ENCODE data around the gene PDE4D. TPM values are rescaled to one million over a fixed set of nuclear protein-coding genes. Genes with fewer than 3 reads are reported as not detected.
A peak's percentile ranks its signal among the peaks of the same experiment; 100 is the strongest.

Gene PDE4D
- total RNA-seq, 1 donor from 2014 or later: 34.5 TPM

DNA sequence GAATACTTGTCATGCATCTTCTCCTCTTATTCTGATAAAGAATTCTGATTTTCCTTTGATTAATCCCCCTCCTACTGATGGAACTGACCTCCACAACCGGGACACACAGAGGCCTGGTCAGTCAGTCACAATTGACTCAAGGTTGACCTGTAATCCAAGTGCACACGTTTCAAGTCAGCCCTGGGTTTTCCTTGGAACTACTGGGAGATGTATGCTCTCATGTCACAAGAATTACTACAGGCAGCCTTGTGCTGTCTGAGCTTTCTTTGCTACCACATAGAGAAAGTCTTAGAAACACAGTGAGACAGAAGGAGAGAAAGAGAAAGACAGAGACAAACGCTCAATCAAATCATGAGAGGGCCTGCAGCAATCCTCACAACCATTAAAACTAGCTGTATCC lies 345.8 kb downstream of the PDE4D start:
- Histone ChIP-seq H3K9me3 (replicated peaks) (no peaks in the 10 kb centered on the region), H3K4me3 (no peak overlapping the region), H3K27ac (replicated peaks) (no peak overlapping the region), H3K36me3 (no peaks in the 10 kb centered on the region), H3K4me1 (peaks cover 18% of the 10 kb centered on the region), H3K27me3 (ENCODE audit: low read depth) (no peaks in the 10 kb centered on the region)
- intact Hi-C loops (cut with micrococcal nuclease): no loop called here
- TF ChIP-seq, protein P1, sequence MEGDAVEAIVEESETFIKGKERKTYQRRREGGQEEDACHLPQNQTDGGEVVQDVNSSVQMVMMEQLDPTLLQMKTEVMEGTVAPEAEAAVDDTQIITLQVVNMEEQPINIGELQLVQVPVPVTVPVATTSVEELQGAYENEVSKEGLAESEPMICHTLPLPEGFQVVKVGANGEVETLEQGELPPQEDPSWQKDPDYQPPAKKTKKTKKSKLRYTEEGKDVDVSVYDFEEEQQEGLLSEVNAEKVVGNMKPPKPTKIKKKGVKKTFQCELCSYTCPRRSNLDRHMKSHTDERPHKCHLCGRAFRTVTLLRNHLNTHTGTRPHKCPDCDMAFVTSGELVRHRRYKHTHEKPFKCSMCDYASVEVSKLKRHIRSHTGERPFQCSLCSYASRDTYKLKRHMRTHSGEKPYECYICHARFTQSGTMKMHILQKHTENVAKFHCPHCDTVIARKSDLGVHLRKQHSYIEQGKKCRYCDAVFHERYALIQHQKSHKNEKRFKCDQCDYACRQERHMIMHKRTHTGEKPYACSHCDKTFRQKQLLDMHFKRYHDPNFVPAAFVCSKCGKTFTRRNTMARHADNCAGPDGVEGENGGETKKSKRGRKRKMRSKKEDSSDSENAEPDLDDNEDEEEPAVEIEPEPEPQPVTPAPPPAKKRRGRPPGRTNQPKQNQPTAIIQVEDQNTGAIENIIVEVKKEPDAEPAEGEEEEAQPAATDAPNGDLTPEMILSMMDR (IDR thresholded peaks at IDR 0.05; ENCODE audit: borderline replicate concordance): no peak
- no peak for DNase-seq

DNA sequence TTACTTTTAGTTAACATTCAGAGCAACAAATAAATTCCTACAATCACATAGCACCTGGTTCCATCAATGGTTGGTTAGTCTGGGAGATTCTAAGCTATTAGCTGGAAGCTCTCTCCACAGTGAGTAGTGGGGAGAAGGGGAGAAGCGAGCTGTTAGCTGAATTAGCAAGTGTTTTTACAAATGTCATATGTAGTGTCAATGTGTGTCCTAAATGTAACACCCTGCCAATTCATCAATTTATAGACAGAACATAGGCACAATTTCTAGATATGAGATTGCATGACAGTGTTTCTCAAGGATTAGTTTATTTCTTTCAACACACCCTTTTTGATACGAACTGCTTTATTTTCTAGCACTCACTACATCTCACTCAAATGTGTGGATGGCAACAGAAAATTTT lies 349.0 kb downstream of the PDE4D start:
- intact Hi-C loops (cut with micrococcal nuclease): no loop called here
- no peak overlapping the region for H3K27ac ChIP-seq (replicated peaks)
- peaks cover 29% of the 10 kb centered on the region for H3K4me1 ChIP-seq

DNA sequence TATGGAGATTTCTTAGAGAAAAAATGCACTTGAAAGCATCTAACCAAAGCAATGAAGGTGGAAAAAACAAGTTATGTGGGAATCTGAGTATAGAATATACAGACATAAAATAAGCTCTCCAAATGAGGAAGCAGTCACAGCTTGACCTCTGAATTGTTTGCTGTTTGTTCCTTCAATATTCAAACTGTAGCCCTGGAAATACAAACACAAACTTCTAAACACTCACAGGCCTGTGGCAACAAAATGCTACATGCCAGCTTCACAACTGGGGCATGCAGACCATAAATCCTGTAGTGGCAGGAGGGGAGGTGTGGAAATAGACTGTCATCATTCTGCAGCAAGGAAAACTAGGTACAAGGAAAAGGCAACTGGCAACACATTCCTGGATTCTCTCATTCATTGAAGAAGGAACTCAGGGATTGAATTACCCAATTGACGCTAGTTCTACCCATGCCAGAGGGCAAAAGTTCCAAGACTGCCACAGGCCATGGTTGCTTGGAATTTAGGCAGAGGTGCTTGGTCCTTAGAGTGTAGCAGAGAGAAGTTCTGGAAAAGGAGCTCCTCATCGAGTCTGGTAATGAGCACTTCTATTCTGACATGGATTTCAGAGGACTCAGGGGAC lies 349.6 kb downstream of the PDE4D start:
- Histone ChIP-seq H3K4me3 (no peak overlapping the region), H3K27me3 (ENCODE audit: low read depth) (no peaks in the 10 kb centered on the region), H3K4me1 (peaks cover 29% of the 10 kb centered on the region), H3K36me3 (no peaks in the 10 kb centered on the region), H3K27ac (replicated peaks) (peak overlapping the region; percentile 21), H3K9me3 (replicated peaks) (no peaks in the 10 kb centered on the region)
- intact Hi-C loops (cut with micrococcal nuclease): no loop called here
- DNase-seq: no peak
- TF ChIP-seq, protein P1 (IDR thresholded peaks at IDR 0.05; ENCODE audit: borderline replicate concordance): no peak

More for the DNA sequence above, 349.0 kb downstream of the PDE4D start:
- no peaks in the 10 kb centered on the region for H3K36me3 ChIP-seq
- TF ChIP-seq, protein P1 (IDR thresholded peaks at IDR 0.05; ENCODE audit: borderline replicate concordance): no peak
- no peak overlapping the region for H3K4me3 ChIP-seq
- no peaks in the 10 kb centered on the region for H3K27me3 ChIP-seq (ENCODE audit: low read depth)
- H3K9me3 ChIP-seq (replicated peaks): no peaks in the 10 kb centered on the region
- DNase-seq: no peak

DNA sequence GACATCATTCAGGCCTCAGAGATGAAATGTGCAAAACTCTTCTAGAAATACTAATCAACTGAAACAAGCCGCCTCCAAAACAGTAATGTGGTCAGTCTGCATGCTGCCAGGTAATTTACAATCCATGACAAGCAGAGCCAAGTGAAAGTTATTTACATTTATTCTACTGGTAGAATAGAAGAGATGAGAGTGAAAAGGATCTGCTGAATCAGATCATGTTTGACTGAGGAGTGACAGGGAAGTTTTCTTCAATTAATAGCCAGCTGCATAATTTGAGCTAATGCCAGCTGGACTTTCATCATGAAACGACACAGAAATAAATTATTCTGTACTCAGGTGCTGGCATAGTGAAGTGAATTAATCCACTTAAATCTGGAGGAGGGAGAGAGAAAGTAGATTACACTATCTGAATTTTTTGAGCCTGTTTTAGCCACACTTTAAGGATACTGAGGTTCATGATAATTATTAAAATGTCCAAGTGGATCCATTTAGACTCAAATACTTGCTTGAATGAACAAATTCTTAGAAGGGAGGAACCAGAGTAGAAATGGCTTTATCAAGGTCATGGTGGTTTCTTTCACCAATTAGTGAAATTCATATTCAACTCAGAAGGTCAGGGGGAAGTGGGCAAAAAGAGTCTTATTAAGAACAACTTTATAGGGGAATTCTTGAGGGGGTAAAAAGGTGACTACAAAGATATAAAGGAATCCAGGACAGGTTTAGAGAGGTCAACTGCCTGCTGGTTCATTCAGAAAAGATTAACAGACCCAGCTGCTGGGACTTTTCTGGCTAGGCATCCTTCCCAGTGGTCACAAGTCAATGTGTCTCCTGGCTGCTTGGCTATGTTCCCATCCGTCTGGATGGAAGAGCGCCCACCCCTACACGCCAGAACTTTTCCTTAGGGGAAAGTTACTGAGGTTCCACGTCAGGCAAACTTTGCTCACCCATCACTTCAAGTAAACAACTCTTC lies 350.4 kb downstream of the PDE4D start:
- DNase-seq: peak; percentile 49
- intact Hi-C loops (cut with micrococcal nuclease): no loop called here

DNA sequence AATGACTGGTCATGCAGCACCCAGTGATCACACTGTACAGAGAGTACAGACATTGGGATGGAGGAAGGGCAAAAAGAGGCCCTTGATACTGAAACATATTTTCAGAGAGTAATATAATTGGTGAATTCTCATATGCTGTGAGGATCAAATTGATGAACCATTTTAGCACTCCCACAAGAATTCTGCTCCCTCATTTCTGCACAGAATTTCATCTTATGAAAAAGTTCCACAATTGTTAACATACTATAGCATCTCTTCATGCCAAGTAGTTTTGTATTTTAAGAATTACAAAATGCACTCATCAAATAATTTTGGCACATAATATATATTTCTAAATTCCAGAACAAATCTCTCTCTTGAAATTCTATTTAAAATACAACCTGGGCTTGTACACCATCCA lies 351.2 kb downstream of the PDE4D start:
- Histone ChIP-seq H3K4me1 (peaks cover 29% of the 10 kb centered on the region), H3K27me3 (ENCODE audit: low read depth) (no peaks in the 10 kb centered on the region), H3K9me3 (replicated peaks) (no peaks in the 10 kb centered on the region), H3K27ac (replicated peaks) (no peak overlapping the region), H3K36me3 (no peaks in the 10 kb centered on the region), H3K4me3 (no peak overlapping the region)
- no peak for DNase-seq
- TF ChIP-seq, protein P1 (IDR thresholded peaks at IDR 0.05; ENCODE audit: borderline replicate concordance): no peak
- intact Hi-C loops (cut with micrococcal nuclease): no loop called here

More for the DNA sequence above, 350.4 kb downstream of the PDE4D start:
- H3K4me1 ChIP-seq: peaks cover 29% of the 10 kb centered on the region
- H3K36me3 ChIP-seq: no peaks in the 10 kb centered on the region
- TF ChIP-seq, protein P1 (IDR thresholded peaks at IDR 0.05; ENCODE audit: borderline replicate concordance): no peak
- H3K4me3 ChIP-seq: no peak overlapping the region
- H3K9me3 ChIP-seq (replicated peaks): no peaks in the 10 kb centered on the region
- no peaks in the 10 kb centered on the region for H3K27me3 ChIP-seq (ENCODE audit: low read depth)
- peak overlapping the region; percentile 21 for H3K27ac ChIP-seq (replicated peaks)

Data from left ventricle myocardium inferior (tissue), 1 donor.